ENCODE measurements around the gene FOSL1. TPM values are rescaled to one million over a fixed set of nuclear protein-coding genes. Genes with fewer than 3 reads are reported as not detected.

The FOSL1 gene
- total and polyA plus RNA-seq, 2 of the 13 experiments (the other 11 are each of a cell fraction or from before 2014, with no cell fraction given), result 4.0 to 4.1 TPM

GRCh38 chr11:65890324-65891218 lies 9.6 kb downstream of the FOSL1 start, which contains the start of gene CCDC85B (continued):
- TF ChIP-seq, protein P1, sequence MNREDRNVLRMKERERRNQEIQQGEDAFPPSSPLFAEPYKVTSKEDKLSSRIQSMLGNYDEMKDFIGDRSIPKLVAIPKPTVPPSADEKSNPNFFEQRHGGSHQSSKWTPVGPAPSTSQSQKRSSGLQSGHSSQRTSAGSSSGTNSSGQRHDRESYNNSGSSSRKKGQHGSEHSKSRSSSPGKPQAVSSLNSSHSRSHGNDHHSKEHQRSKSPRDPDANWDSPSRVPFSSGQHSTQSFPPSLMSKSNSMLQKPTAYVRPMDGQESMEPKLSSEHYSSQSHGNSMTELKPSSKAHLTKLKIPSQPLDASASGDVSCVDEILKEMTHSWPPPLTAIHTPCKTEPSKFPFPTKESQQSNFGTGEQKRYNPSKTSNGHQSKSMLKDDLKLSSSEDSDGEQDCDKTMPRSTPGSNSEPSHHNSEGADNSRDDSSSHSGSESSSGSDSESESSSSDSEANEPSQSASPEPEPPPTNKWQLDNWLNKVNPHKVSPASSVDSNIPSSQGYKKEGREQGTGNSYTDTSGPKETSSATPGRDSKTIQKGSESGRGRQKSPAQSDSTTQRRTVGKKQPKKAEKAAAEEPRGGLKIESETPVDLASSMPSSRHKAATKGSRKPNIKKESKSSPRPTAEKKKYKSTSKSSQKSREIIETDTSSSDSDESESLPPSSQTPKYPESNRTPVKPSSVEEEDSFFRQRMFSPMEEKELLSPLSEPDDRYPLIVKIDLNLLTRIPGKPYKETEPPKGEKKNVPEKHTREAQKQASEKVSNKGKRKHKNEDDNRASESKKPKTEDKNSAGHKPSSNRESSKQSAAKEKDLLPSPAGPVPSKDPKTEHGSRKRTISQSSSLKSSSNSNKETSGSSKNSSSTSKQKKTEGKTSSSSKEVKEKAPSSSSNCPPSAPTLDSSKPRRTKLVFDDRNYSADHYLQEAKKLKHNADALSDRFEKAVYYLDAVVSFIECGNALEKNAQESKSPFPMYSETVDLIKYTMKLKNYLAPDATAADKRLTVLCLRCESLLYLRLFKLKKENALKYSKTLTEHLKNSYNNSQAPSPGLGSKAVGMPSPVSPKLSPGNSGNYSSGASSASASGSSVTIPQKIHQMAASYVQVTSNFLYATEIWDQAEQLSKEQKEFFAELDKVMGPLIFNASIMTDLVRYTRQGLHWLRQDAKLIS (CRISPR knock-in tag; IDR thresholded peaks at IDR 0.05), result no peak
- TF ChIP-seq ZC3H4 (CRISPR knock-in tag; IDR thresholded peaks at IDR 0.05; ENCODE audit: borderline replicate concordance), result no peak
- no peak for TF ChIP-seq U2AF1 (optimal IDR thresholded peaks at IDR 0.05; ENCODE audit: low read depth, low read length)
- TF ChIP-seq, protein P2, sequence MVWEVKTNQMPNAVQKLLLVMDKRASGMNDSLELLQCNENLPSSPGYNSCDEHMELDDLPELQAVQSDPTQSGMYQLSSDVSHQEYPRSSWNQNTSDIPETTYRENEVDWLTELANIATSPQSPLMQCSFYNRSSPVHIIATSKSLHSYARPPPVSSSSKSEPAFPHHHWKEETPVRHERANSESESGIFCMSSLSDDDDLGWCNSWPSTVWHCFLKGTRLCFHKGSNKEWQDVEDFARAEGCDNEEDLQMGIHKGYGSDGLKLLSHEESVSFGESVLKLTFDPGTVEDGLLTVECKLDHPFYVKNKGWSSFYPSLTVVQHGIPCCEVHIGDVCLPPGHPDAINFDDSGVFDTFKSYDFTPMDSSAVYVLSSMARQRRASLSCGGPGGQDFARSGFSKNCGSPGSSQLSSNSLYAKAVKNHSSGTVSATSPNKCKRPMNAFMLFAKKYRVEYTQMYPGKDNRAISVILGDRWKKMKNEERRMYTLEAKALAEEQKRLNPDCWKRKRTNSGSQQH (CRISPR knock-in tag; IDR thresholded peaks at IDR 0.05; ENCODE audit: low read depth), result 0 out of 2 replicates have a peak, but pooled peaks have one; percentile 25
- TF ChIP-seq HNF4A (CRISPR knock-in tag; IDR thresholded peaks at IDR 0.05), result no peak
- no peak for TF ChIP-seq ZNF512 (CRISPR knock-in tag; IDR thresholded peaks at IDR 0.05)
- no peak for TF ChIP-seq ZNF839 (CRISPR knock-in tag; IDR thresholded peaks at IDR 0.05; ENCODE audit: borderline replicate concordance)
- TF ChIP-seq ZNF230 (CRISPR knock-in tag; IDR thresholded peaks at IDR 0.05), result no peak
- TF ChIP-seq, protein P3, sequence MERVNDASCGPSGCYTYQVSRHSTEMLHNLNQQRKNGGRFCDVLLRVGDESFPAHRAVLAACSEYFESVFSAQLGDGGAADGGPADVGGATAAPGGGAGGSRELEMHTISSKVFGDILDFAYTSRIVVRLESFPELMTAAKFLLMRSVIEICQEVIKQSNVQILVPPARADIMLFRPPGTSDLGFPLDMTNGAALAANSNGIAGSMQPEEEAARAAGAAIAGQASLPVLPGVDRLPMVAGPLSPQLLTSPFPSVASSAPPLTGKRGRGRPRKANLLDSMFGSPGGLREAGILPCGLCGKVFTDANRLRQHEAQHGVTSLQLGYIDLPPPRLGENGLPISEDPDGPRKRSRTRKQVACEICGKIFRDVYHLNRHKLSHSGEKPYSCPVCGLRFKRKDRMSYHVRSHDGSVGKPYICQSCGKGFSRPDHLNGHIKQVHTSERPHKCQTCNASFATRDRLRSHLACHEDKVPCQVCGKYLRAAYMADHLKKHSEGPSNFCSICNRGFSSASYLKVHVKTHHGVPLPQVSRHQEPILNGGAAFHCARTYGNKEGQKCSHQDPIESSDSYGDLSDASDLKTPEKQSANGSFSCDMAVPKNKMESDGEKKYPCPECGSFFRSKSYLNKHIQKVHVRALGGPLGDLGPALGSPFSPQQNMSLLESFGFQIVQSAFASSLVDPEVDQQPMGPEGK (CRISPR knock-in tag; IDR thresholded peaks at IDR 0.05), result no peak; the same call in 1 of the 2 replicates
- TF ChIP-seq RORA (CRISPR knock-in tag; IDR thresholded peaks at IDR 0.05), result no peak
- no peak for TF ChIP-seq TBL1XR1 (IDR thresholded peaks at IDR 0.05; ENCODE audit: borderline replicate concordance, low read length, partially characterized antibody)
- TF ChIP-seq SATB2 (CRISPR knock-in tag; IDR thresholded peaks at IDR 0.05), result peak; percentile 88; the same call in 1 of the 2 replicates
- TF ChIP-seq CBX1 (IDR thresholded peaks at IDR 0.05; ENCODE audit: low read depth), result no peak
- no peak for TF ChIP-seq ZBTB26 (CRISPR knock-in tag; IDR thresholded peaks at IDR 0.05; ENCODE audit: borderline replicate concordance)
- TF ChIP-seq DMTF1 (CRISPR knock-in tag; IDR thresholded peaks at IDR 0.05), result no peak
